ENCODE measurements around the gene MACF1. TPM values are rescaled to one million over a fixed set of nuclear protein-coding genes. Genes with fewer than 3 reads are reported as not detected.

Gene MACF1
- total and polyA plus RNA-seq, 4 donors: 23.3 to 216 (median 51.2) TPM

DNA sequence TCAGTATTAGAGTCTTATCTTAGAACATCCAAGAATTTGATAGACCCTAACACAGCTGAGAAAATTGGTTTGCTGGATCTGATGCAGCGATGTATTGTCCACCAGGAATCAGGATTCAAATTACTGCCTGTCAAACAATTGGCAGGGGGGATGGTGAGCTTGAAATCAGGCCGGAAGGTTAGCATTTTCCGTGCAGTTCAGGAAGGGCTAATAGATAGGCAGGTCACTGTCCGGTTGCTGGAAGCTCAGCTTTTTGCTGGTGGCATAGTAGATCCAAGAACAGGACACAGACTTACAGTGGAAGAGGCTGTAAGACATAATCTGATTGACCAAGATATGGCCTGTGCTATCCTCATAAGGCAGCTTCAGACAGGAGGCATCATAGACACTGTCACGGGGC is 127.2 kb downstream of the MACF1 start:
- TF ChIP-seq NR2F2 (IDR thresholded peaks at IDR 0.05) (peak; percentile 74), RXRA (IDR thresholded peaks at IDR 0.05) (no peak)
- Histone ChIP-seq H3K36me3 (ENCODE audit: control insufficient read depth in 4 of 4, insufficient read depth in 3 of 4, low read depth in 1 of 4, low read length in 3 of 4) (peaks cover 3 to 46% (median 35%) of the 10 kb centered on the region in 4 donors), H3K9ac (ENCODE audit: low read depth in 1 of 2, low read length in 2 of 2) (no peak overlapping the region), H3K27me3 (ENCODE audit: control insufficient read depth in 4 of 4, insufficient read depth in 4 of 4, low read length in 3 of 4) (no peaks in the 10 kb centered on the region), H3K4me3 (ENCODE audit: low read depth in 1 of 3, low read length in 3 of 3) (no peak overlapping the region), H3K9me3 (ENCODE audit: control insufficient read depth in 4 of 4, low read length in 3 of 4) (no peaks in the 10 kb centered on the region), H3K27ac (ENCODE audit: low read depth in 1 of 2, low read length in 2 of 2) (no peak overlapping the region), H3K4me1 (ENCODE audit: control insufficient read depth in 4 of 4, insufficient read depth in 4 of 4, low read length in 3 of 4) (peaks cover 0 to 12% (median 2%) of the 10 kb centered on the region in 4 donors)
- WGBS: 85% methylated on average over 5 of the region's 5 CpGs
- no peak for DNase-seq (ENCODE audit: low spot score)

DNA sequence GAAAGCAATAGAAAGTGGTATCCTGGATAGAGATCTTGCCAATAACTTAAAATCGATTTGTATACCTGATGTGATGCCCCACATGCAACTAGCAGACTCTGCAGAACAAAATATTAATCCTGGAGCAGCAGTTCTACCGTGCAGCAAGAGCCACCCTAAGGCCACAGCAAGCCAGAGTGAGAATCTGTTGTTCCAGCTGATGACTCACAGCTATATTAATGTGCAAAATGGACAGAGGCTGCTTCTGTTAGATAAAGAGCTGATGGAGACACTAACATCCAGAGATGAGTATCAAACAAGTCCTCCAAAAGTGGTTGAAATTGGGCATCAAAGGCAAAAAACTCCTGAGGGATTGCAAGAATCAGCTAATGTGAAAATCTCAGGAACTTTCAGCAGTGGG is 127.8 kb downstream of the MACF1 start:
- Histone ChIP-seq H3K36me3 (ENCODE audit: control insufficient read depth in 4 of 4, insufficient read depth in 3 of 4, low read depth in 1 of 4, low read length in 3 of 4) (peaks cover 2 to 40% (median 30%) of the 10 kb centered on the region in 4 donors), H3K27me3 (ENCODE audit: control insufficient read depth in 4 of 4, insufficient read depth in 4 of 4, low read length in 3 of 4) (no peaks in the 10 kb centered on the region), H3K9me3 (ENCODE audit: control insufficient read depth in 4 of 4, low read length in 3 of 4) (no peaks in the 10 kb centered on the region), H3K27ac (ENCODE audit: low read depth in 1 of 2, low read length in 2 of 2) (no peak overlapping the region), H3K9ac (ENCODE audit: low read depth in 1 of 2, low read length in 2 of 2) (no peak overlapping the region), H3K4me1 (ENCODE audit: control insufficient read depth in 4 of 4, insufficient read depth in 4 of 4, low read length in 3 of 4) (peaks cover 0 to 12% (median 5%) of the 10 kb centered on the region in 4 donors), H3K4me3 (ENCODE audit: low read depth in 1 of 3, low read length in 3 of 3) (no peak overlapping the region)
- DNase-seq (ENCODE audit: low spot score): no peak
- 81% methylated on average over 2 of the region's 2 CpGs for WGBS
- TF ChIP-seq, protein P1, sequence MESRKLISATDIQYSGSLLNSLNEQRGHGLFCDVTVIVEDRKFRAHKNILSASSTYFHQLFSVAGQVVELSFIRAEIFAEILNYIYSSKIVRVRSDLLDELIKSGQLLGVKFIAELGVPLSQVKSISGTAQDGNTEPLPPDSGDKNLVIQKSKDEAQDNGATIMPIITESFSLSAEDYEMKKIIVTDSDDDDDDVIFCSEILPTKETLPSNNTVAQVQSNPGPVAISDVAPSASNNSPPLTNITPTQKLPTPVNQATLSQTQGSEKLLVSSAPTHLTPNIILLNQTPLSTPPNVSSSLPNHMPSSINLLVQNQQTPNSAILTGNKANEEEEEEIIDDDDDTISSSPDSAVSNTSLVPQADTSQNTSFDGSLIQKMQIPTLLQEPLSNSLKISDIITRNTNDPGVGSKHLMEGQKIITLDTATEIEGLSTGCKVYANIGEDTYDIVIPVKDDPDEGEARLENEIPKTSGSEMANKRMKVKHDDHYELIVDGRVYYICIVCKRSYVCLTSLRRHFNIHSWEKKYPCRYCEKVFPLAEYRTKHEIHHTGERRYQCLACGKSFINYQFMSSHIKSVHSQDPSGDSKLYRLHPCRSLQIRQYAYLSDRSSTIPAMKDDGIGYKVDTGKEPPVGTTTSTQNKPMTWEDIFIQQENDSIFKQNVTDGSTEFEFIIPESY (IDR thresholded peaks at IDR 0.05): no peak
- TF ChIP-seq, protein P2, sequence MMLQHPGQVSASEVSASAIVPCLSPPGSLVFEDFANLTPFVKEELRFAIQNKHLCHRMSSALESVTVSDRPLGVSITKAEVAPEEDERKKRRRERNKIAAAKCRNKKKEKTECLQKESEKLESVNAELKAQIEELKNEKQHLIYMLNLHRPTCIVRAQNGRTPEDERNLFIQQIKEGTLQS (IDR thresholded peaks at IDR 0.05): no peak
- TF ChIP-seq FOXA2 (IDR thresholded peaks at IDR 0.05) (no peak), NR2F2 (IDR thresholded peaks at IDR 0.05) (no peak), EGR1 (IDR thresholded peaks at IDR 0.05; ENCODE audit: low read depth in 2 of 2) (no peak), HNF4A (conservative IDR thresholded peaks at IDR 0.05) (no peak), TAF1 (conservative IDR thresholded peaks at IDR 0.05) (no peak), RAD21 (IDR thresholded peaks at IDR 0.05) (no peak), GABPA (IDR thresholded peaks at IDR 0.05 in 1 of 2, conservative IDR thresholded peaks at IDR 0.05 in 1 of 2) (no peak), FOXA1 (IDR thresholded peaks at IDR 0.05) (no peak), RXRA (IDR thresholded peaks at IDR 0.05) (no peak), JUND (IDR thresholded peaks at IDR 0.05) (no peak), YY1 (IDR thresholded peaks at IDR 0.05) (no peak), SP1 (IDR thresholded peaks at IDR 0.05) (no peak), HNF4G (IDR thresholded peaks at IDR 0.05) (no peak)
- TF ChIP-seq, protein P3, sequence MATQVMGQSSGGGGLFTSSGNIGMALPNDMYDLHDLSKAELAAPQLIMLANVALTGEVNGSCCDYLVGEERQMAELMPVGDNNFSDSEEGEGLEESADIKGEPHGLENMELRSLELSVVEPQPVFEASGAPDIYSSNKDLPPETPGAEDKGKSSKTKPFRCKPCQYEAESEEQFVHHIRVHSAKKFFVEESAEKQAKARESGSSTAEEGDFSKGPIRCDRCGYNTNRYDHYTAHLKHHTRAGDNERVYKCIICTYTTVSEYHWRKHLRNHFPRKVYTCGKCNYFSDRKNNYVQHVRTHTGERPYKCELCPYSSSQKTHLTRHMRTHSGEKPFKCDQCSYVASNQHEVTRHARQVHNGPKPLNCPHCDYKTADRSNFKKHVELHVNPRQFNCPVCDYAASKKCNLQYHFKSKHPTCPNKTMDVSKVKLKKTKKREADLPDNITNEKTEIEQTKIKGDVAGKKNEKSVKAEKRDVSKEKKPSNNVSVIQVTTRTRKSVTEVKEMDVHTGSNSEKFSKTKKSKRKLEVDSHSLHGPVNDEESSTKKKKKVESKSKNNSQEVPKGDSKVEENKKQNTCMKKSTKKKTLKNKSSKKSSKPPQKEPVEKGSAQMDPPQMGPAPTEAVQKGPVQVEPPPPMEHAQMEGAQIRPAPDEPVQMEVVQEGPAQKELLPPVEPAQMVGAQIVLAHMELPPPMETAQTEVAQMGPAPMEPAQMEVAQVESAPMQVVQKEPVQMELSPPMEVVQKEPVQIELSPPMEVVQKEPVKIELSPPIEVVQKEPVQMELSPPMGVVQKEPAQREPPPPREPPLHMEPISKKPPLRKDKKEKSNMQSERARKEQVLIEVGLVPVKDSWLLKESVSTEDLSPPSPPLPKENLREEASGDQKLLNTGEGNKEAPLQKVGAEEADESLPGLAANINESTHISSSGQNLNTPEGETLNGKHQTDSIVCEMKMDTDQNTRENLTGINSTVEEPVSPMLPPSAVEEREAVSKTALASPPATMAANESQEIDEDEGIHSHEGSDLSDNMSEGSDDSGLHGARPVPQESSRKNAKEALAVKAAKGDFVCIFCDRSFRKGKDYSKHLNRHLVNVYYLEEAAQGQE (IDR thresholded peaks at IDR 0.05): no peak
- TF ChIP-seq, protein P4, sequence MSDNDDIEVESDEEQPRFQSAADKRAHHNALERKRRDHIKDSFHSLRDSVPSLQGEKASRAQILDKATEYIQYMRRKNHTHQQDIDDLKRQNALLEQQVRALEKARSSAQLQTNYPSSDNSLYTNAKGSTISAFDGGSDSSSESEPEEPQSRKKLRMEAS (IDR thresholded peaks at IDR 0.05): no peak
- TF ChIP-seq, protein P5, sequence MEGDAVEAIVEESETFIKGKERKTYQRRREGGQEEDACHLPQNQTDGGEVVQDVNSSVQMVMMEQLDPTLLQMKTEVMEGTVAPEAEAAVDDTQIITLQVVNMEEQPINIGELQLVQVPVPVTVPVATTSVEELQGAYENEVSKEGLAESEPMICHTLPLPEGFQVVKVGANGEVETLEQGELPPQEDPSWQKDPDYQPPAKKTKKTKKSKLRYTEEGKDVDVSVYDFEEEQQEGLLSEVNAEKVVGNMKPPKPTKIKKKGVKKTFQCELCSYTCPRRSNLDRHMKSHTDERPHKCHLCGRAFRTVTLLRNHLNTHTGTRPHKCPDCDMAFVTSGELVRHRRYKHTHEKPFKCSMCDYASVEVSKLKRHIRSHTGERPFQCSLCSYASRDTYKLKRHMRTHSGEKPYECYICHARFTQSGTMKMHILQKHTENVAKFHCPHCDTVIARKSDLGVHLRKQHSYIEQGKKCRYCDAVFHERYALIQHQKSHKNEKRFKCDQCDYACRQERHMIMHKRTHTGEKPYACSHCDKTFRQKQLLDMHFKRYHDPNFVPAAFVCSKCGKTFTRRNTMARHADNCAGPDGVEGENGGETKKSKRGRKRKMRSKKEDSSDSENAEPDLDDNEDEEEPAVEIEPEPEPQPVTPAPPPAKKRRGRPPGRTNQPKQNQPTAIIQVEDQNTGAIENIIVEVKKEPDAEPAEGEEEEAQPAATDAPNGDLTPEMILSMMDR (IDR thresholded peaks at IDR 0.05; ENCODE audit: low read depth, low read length, missing input control): no peak
